NCI-H524 treated with DMSO at 0.1 percent for 48 hours (cell line): ENCODE results near the gene HSD17B11.
"Not testable (repeated sequence)": the region's sequence is repeated elsewhere in the genome, so short reads cannot be mapped to it uniquely, and the experiment has no call there.

ENCODE experiments used
- DNase-seq: peaks from one replicate; lab custom pipeline; 2025; lab: John Stamatoyannopoulos, UW

Gene HSD17B11

DNA sequence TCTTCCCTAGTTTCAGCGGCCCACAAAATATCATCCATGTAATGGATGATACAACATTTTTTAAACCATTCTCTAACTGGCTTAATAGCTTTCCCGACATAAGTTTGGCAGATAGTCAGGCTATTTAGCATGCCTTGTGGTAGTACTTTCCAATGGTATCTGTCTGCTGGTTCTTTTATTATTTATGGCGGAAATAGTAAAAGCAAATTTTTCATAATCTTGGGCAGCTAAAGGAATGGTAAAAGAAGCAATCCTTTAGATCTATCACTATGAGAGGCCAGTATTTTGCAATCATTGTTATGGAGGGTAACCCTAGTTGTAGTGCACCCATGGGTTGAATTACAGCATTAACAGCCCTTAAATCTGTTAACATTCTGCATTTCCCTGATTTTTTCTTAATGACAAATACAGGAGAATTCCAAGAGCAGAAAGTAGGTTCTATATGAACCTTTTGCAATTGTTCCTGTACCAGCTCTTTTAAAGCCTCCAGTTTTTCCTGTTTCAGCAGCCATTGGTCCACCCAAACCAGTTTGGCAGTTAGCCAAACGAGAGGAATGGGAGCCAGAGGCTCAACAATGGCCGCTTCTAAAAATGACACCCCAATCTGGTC, 14.3 kb upstream of the HSD17B11 start:
- no peak for DNase-seq

GRCh38 chr4:87403732-87404131, 12.7 kb upstream of the HSD17B11 start:
- not testable (repeated sequence) for DNase-seq

DNA sequence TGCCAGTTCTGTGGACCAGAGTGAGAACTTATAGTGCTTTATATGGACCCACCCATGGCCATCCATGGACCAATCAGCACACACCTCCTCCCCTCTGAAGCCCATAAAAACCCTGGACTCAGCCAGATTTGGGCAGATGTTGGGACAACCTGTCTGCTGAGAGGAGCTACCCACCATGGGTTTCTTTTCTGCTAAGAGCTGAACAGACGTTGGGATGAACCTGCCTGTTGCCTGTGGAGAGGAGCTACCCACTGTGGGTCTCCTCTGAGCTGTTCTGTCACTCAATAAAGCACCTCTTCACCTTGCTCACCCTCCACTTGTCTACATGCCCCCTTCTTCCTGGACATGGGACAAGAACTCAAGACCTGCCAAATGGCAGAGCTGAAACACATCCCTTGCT, 9.0 kb upstream of the HSD17B11 start:
- no peak for DNase-seq

- no peak for DNase-seq
Observed at GRCh38 chr4:87399148-87399547, 8.2 kb upstream of the HSD17B11 start.

DNA sequence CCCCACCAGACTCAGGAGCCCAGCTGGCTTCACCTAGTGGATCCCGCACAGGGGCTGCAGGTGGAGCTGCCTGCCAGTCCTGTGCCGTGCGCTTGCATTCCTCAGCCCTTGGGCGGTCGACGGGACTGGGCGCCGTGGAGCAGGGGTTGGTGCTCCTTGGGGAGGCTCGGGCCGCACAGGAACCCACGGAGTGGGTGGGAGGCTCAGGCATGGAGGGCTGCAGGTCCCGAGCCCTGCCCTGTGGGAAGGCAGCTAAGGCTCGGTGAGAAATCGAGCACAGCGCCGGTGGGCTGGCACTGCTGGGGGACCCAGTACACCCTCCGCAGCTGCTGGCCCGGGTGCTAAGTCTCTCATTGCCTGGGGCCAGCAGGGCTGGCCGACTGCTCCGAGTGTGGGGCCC, 4.9 kb upstream of the HSD17B11 start:
- not testable (repeated sequence) for DNase-seq

DNA sequence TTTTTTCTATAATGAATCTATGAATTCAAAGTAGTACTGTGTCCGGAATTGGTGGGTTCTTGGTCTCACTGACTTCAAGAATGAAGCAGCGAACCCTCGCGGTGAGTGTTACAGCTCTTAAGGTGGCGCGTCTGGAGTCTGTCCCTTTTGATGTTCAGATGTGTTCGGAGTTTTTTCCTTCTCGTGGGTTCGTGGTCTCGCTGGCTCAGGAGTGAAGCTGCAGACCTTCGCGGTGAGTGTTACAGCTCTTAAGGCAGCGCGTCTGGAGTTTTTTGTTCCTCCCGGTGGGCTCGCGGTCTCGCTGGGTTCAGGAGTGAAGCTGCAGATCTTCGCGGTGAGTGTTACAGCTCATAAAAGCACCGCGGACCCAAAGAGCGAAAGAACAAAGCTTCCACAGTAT, 4.1 kb upstream of the HSD17B11 start:
- DNase-seq: not testable (repeated sequence)

- DNase-seq: no peak
Observed at GRCh38 chr4:87392183-87392582, 1.2 kb upstream of the HSD17B11 start.

- no peak for DNase-seq
Observed at GRCh38 chr4:87391576-87392054, 627 bp upstream of the HSD17B11 start.

DNA sequence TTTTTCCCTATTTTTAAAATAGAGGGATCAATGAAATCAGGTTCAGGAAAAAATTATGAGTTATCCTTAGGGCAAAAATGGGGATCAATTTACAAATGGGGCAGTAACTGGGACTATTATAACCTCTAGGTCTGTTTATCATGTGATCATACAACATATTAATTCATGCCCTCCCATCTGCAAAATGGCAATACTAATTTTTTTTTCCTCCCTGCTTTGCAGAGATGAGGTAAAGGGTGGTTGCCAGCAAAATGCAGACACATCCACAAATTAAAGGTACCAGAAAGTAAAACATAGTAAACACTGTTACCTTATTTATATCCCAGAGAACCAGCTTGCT, 467 bp downstream of the HSD17B11 start:
- DNase-seq: no peak

GRCh38 chr4:87390055-87390454, 933 bp downstream of the HSD17B11 start:
- DNase-seq: not testable (repeated sequence)

DNA sequence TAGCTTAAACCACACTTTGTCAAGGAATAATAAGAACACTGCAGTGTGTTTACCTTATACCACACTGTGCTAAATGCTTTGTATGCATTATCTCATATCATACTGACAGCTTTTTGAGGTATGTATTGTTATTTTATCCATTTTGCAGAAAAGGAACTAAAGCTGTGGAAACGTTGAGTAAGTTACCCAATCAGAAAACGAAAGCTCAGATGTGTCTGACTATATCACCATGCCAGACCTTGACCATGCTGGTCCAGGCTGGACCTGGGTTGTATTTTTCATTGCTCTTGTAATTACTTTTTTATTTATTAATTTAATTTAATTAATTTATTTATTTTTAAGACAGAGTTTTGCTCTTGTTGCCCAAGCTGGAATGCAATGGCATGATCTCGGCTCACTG, 2.1 kb downstream of the HSD17B11 start:
- DNase-seq: no peak

DNA sequence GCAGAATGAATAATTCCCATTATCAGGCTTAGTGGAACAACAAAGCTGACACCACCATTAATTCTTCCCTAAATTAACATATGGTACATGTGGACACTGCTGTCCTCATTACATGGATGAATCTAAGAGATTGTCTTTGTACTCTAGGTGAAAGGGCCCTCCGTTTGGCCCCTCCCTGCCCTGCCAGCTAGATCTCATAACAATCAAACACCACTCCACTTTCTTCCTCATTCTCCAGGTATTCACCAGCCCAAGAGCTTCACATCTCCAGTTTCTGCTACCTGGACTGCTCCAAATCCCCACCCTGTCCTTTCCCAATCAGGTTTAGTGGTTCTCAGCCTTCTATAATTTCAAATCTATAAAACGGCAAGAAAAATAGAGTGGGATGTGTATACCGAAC, 3.8 kb downstream of the HSD17B11 start:
- no peak for DNase-seq

DNA sequence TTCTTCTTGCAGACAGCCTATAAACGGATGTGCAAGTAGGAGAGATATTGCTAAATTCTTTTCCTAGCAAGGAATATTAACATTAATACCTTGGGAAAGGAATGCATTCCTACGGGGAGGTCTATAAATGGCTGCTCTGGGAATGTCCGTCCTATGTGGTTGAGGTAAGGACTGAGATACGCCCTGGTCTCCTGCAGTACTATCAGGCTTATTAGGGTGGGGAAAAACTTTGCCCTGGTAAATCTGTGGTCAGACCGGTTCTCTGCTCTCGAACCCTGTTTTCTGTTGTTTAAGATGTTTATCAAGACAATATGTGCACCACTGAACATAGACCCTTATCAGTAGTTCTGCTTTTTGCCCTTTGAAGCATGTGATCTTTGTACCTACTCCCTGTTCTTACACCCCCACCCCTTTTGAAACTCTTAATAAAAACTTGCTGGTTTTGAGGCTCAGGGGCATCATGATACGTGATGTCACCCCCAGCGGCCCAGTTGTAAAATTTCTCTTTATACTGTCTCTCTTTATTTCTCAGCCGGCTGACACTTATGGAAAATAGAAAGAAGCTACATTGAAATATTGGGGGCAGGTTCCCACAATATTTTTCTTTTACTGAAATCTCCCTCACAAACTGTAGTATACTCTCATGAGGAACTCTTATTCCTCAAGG, 6.4 kb downstream of the HSD17B11 start:
- DNase-seq: not testable (repeated sequence)

GRCh38 chr4:87382931-87383330, 8.1 kb downstream of the HSD17B11 start:
- no peak for DNase-seq

DNA sequence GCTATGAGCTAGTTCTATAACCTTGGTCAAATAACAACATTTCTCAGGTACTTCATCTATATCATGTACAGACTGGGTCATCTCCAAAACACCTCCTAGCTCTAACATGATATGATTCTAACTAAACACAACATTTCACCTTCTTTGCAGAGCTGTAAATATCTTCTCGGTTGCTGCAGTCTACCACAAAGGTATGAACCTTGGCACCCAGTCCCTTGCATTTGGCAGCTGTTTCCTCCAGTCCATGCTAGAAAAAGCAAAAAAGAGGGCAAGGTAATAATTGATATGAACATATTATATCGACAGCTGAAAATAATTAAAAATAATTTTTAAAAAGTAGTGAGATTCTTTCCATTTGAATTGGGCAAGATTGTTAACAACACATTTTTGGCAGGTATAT, 8.9 kb downstream of the HSD17B11 start:
- DNase-seq: no peak

DNA sequence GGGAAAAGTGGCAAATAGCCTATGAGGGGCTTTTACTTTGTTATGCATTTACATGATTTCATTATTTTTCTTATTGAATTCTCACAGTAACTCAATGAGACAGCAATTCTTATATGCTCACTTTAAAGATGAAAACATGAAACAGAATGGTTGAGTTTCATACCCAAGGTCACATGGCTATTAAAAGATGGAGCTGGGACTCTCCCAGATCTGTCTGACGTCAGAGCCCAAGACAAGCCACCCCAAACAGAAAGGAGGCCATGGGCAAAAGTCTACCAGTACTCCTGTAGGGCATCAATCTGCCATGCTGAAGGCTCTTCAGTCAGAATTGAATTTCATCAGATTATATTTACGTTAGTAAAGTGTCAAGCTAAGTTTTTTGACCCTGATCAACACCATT, 13.2 kb downstream of the HSD17B11 start:
- no peak for DNase-seq

DNA sequence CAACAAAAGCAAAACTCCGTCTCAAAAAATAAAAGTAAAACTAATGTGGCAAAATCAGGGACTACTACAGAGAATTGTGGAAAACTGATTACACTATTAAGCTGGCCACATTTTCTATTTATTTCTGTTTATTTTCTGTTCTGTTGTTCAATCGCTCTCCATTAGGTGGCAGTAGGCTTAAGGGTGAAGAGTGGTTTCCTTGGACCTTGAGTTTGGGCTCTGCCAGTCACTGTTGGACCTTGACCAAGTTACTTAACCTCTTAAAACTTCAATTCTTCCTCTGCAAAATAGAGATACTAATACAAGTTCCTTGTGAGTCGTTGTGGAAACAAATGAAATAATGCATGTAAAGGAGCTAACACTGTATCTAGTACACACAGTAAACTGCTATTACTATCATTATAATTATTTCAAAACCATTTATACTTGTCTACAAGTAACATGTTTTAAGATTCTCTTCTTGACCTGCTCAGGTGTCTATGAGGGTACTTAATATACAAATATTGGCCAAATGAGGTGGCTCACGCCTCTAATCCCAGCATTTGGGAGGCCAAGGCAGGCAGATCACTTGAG, 15.2 kb downstream of the HSD17B11 start:
- no peak for DNase-seq

GRCh38 chr4:87370068-87370467, 20.9 kb downstream of the HSD17B11 start:
- DNase-seq: no peak

GRCh38 chr4:87366521-87367162, 24.3 kb downstream of the HSD17B11 start:
- DNase-seq: no peak

DNA sequence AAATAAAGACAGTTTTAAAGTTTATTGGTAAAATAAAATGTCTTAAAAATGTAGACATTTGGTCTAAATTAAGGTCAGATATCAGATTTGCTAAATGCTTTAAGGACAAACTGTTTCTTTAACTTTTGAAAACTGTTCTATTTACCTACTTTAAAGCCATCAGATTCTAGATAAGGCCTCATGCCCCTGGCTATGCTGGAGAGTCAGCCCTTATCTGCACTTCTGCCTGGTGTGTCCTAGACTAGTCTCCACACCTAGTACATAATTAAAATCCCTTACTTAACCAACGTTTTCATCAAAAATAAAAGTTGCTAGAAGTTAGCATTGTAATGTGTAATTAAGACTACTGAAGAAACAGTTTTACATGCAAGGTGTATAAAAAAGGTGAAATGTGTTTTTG, 25.6 kb downstream of the HSD17B11 start:
- no peak for DNase-seq

DNA sequence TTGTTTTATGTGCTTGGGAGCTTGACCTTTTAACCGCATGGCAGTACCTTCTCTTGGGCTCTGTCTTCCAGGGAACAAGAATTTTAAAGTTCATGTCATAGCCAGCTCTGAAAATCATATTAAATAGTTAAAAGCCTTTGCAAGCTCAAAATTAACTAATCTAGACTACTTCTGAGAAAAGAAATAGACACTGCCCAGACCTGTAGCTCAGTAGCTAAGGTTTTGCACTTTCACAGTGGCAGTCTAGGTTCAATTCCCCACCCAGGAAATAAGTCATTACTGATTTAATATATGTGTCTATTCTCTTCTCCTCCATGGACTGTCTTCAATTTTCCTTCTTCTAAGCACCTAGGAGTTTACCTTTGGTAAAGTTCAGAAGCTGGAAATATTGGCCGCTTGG, 27.4 kb downstream of the HSD17B11 start:
- no peak for DNase-seq

- DNase-seq: no peak
Observed at GRCh38 chr4:87360338-87360935, 30.6 kb downstream of the HSD17B11 start.

GRCh38 chr4:87359258-87359657, 31.7 kb downstream of the HSD17B11 start:
- DNase-seq: no peak
